GM19372 (cell line): Measurements from ENCODE around the gene SLC9C1.
A peak's percentile ranks its signal among the peaks of the same experiment; 100 is the strongest.

Experiments
- ATAC-seq: cut with Tn5 transposase; IDR thresholded peaks from one replicate; pipeline ENCODE4 v1.9.1; 2021; ENCODE audit warnings: mild to moderate bottlenecking, low read depth, moderate library complexity; ENCODE audit not compliant: unreplicated experiment

SLC9C1 gene

DNA sequence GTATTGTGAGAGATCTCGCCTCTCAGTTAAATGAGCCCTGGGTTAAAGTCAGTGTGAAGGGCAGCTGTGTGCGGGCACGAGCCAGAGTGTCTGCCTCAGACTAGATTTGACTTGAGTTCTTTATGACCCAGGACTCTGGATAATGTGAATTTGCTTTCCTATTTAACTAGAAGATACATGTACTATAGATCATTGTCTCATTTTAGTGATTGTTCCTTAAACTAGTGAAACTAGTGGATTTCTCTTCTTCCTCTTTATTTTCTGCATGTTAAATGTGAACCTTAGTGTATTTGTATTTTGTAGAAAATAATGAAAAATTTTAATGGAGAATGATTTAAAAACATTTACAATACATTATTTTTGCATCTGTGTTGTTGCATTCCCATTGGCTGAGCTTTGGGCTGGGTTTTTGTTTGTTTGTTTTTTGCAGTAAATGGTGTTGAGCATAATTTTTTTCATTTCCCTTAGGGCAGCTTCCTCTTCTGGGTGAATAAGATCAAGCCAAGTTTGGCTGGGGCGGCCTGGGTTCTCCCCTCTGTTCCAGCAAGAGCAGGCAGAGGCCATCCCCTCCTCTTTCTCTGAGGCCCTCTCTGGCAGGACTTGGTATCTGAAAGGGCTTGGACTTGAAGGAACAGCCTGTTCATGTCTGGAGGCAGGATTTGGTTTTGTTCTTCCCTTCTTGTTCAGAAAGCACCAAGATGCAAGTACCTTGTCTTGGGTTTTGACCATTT lies 176.0 kb downstream of the SLC9C1 start:
- no peak for ATAC-seq

DNA sequence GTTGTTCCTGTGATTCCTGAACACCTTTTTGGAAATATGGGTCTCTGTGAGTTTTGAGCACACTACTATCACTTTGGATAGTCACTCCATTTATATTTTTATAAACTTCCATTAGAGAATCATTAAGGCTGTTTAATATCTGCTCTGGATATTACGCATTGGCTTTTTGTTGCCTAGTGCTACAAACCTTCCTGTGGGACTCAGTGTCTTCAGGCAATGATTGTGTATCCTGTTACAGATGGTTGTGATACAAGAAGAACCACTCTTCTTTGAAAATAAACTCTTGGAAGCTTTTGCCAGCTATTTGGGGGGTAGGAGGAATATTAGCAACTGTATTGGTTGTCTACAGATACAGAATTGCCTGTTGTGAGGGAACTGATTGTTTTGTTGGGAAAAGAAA lies 176.6 kb downstream of the SLC9C1 start:
- ATAC-seq, result no peak

DNA sequence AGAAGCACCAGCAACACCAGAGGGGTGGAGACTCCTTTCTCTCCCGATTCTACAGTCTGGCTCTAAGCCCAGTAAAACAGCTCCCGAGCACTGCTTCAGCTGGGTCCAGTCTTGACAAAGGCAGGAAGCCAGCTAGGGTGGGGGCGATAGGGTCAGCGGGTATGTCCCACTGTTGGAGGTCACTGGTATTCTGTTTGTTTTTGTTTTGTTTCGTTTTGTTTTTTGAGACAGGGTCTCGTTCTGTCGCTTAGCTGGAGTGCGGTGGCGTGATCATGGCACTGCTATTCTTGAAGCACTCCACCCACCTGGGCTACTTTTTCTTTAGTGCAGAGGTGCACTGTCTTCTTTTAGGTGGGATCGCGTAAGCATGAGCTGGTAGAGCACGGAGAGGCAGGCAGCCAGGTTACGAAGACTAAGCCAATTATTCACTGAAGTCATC lies 177.2 kb downstream of the SLC9C1 start:
- no peak for ATAC-seq

DNA sequence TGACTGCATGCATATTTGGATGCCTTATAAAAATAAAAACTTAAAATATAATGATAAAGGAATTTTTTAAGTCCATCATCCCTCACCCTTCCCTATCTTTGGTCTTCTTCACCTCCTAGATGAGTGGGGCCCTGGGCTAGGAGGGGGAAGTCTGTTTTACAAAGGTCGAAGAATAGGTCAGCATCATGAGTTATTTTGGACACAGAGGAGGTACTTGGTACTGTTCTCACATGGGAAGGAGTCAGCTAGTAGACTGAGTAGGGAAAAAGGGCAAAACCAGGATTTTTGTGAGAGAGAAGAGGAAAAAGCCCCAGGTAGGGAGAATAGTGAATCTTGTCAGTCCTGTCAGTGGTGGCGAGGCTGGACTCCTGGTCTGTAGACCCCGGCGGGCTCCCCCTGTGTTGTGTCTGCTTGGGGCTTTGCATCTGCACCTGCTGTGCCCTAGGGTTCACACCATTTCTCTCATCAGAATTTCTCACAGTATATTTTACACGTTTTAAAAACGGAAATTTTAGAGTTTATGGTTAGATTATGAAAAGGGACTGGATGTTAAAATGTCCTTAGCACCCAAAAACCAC lies 178.1 kb downstream of the SLC9C1 start:
- ATAC-seq, result no peak

DNA sequence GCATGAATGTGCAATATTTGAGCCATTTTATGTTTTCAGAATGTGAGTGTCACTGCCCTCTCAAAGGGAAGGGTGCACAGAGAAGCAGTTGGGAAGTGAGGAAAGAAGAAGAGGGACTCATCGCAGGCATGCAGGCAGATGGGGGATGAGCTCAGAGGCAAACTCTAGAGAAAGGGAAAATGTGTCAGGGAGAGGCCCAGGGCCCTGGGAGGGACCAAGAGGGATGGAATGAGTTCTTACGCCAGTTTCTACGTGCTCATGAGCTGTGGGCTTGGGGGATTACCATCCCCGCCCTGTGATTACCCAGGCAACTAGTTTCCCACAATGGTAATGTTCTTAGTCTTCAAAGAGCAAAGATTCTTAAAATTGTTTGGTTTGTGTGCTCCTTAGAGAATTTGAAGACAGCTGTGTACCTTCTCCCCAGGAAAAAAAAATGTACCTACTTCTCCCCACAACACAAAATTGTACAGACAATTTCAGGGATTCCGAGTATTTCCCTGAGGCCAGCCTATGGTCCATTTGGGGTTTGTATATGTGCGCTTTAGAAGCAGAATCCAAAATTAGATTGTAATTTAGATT lies 178.8 kb downstream of the SLC9C1 start:
- peak; percentile 32 for ATAC-seq

DNA sequence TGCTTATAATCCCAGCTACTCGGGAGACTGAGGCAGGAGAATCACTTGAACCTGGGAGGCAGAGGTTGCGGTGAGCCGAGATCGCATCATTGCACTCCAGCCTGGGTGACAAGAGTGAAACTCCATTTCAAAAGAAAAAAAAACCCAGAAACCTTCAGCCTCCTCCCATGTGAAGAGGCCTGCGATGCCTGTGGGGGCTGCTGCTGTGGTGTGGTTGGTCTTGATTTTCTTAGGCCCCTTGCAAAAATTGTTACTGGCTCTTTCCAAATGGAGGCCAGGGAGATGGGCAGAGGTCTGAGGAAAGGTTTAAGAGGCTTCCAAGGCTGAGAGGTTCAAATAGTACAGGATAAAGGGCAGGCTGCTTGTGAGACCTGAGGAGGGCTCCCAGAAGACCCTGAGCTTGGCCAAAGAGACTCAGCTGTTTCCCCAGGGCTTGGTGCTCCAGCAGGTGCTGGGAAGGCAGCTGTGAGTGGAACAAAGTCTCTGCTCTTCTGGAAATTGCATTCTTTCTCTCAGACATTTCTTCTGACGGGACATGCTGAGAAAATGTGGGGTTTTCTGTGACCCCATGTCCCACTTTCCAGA lies 179.3 kb downstream of the SLC9C1 start:
- no peak for ATAC-seq

DNA sequence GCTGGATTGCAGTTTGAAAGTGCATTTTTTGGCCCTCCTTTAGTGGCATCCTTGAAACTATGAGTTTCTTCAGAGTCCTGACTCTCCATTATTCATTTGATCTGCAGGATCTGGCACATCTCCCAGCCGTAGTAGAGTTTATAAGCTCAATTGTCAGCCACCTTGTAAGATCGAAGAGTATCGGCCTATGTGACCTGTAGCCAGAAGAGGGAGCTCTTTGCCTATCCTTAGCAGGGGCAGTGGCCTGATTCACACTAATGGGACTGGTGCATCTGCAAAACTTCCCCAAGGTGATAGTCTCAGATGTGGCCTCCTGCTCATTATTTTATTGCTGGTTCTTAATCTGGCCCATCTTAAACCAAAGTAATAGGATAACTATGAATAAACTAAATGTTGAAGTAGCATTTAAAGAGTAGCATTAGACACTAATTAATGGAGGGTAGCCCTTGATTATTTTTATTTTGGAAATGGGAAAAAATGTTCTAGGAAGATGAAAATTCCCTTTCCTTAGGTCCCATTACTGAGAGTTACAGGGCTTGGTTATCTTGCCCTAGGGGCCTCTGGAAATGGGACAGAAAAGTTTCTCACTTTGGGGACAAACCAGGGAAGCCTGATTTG lies 182.1 kb downstream of the SLC9C1 start:
- peak; percentile 45 for ATAC-seq

DNA sequence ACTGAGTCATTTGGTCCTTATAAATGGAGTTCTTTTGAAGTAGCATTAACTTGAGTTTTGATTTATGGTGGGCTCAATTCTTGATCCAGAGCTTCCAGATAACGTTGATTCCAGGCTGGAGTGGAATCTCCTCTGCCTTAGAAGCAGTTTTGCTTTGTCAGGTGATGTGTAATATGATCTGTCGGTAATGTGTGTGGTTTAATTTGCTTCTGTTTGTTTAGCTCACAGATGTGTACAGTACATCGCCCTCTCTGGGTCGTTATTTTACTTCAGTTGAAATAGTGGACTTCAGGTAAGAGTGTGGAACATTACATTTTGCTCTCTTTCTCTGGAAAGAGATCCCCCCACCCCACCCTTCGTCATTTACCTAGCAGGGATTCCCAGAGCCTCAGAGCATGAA lies 184.7 kb downstream of the SLC9C1 start:
- no peak for ATAC-seq

DNA sequence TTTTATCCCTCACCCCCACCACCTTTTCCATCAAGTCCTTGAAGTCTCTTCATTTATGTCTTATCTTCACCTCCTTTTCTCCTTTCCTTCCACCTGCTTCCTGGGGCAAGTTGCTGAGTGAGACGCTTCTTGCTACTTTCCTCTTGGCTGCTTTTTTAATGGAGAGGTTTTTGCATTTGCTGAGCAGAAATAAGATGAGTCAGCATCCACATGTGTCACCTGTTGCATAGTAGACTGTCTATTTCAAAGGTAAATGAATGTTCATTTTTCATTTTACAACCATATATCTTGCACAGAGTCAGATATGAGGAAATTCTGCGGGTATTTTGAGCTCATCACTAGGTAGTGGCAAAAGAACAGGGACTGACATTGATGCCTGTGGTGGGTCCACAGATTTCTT lies 189.2 kb downstream of the SLC9C1 start:
- ATAC-seq, result no peak

DNA sequence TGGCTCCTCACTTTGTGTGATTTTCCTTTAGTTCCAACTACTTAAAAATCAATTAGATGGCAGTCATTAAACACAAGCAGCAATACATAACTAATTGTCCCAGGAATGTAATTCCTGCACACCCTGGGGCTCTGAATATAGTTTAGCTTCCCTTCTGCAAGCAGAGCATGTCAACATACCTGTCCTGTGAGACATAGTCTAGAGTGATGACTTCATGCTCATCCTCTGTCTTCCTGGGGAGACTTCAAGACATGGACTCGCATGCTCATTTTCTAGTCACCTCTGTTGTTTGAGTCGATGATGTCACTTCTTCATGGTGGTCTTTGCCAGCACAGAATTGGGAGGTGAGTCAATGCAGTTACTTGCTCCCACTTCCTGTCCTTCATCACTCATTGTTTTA lies 192.1 kb downstream of the SLC9C1 start:
- ATAC-seq, result no peak

DNA sequence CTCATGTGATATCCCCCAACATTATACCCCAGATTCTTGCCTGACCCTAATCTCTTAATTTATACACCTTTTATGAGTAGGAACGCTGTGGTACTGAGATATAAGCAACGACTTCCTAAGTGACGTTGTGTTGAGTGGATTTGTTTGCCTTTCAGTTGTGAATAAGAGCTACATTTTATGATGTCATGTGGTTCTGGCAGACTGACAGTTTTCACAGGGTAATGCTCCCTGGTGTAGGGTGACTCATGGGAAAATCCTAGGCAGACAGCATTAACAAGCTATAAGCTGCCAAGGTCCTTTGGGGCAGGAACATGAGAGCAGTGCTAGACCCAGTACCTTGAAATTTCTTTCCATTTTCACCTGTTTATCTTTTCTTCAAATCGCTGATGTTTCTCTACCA lies 196.6 kb downstream of the SLC9C1 start:
- no peak for ATAC-seq

DNA sequence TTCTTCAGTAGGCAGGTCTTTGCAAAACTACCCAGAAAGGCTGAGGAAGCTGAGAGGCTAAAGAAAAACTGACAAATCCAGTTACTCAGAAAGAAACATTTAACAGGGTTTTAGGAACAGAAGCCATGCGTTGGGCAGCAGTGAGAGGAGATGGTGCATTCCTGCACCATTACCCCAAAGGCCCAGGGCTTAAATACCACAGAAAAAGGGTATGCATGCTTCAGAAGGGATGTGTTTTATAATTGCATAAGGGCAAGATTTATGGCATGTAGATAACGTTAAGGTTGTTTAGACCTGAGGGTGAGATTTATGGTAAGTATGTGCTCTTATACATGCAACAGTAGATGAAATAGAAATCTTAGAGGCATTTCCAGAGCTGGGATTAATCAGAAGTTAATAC lies 197.8 kb downstream of the SLC9C1 start:
- ATAC-seq, result no peak

DNA sequence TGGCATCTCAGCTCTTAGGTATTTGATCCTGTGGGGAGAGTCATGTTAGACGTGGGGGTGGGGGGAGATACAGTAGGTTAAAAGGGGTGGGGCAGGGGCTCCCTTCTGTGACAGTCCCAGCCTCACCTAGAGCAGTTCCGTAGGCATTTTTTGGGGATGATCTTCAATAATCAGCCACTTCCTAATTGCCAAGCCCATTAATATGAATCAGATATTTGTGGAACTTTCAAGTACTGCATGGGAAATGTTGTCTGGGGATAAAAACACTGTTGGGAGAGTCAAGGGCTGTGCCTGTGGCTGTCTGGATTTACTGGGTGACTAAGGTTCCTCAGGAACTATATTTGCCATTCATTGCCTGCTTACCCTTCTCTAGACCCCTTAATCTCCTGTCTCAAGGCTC lies 198.3 kb downstream of the SLC9C1 start:
- no peak for ATAC-seq

DNA sequence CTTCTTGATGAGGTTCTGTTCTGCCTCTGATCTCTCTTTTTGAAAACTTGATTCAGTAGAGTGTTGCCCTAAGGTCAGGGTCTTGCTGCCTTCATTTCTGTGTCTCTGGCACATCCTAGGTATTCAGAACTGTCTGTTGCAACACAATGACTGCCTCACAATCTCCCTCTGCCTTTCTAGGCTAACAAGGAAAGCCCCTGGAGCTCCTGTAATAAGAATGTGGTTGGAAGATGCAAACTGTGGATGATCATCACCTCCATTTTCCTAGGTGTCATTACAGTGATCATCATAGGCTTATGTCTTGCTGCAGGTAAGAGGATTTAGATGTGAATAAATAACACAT lies 200.9 kb downstream of the SLC9C1 start:
- ATAC-seq, result no peak

DNA sequence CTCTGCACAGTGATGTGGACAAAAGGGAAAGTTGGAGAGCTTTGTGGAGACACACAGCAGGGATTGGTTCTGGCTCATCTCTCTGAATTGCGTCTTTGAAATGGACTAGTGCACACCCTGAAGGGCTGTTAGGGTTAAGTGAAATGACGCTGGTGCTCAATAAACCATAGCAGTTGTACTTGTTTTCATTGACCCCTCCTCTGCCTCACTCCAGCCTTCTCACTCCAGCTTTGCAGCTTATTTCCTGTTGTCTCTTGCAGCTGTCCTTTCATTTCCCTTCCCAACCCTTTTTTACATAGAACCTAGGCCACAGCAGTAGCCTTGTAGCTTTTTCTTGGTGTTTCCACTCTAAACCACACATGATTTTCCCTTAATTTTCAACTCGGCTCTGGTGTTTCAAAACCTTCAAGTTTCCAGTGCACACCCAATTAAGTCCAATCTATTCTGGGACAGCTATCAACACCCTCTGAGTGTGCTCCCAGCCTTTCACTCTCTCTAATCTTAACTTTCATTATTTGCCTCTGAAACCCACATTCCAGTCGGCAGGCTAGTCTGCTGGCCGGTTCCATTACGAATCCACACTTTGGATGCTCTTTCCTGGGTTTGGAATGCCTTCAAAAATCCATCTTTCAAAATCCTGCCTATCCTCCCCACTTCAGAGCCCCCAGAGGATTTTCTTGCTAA lies 201.4 kb downstream of the SLC9C1 start:
- ATAC-seq, result peak; percentile 46

DNA sequence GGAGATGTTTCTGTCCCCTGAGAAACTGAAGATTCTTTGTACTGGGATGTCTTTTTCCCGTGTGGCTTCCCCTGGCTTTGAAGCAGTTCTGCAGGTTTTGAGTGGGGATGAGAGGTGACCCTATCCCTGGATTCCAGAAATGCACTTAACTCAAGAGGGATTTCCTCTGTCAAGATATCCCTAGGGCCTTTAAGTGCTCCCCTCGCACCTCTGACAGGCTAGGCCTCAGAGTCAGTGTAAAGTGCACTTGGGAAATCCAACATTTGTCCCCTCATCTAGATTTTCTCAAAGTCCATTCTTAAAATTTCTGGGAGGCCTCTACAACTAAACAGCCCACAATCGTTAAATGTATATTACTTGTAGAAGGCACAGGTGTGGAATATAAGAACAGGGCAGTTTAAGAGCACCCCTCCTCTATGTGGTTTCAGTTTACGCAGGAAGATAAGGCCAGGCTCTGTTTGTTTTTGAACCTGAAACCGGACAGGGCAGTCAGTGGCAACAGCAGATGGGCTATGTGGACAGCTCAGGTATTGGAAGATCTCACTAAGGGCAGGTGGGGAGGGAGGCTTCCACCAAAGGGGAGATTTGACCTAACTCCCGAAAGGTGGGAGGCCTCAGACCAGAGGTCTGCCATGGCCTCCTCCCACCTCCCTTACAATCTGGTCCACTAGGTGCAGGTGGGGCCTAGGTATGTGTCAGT lies 203.0 kb downstream of the SLC9C1 start:
- ATAC-seq, result no peak
